Keratinocyte (primary cell): ENCODE data around the gene CSRNP2. TPM values are rescaled to one million over a fixed set of nuclear protein-coding genes. Genes with fewer than 3 reads are reported as not detected.
"Not testable (repeated sequence)": the region's sequence is repeated elsewhere in the genome, so short reads cannot be mapped to it uniquely, and the experiment has no call there.

Source experiments
- DNase-seq: peaks from one replicate; pipeline ENCODE4 v3.0.0-alpha.2; 2011; ENCODE audit warnings: low read depth, missing footprints, low spot score
- FAIRE-seq: peaks from 2 replicates; lab custom pipeline; 2011; peaks lifted over from hg19 to GRCh38; lab: Jason Lieb, UNC
- H2AFZ ChIP-seq: 2 replicates; pipeline ENCODE4 v1.6.0; 2012; ENCODE audit warnings: low read length, control low read depth, inconsistent platforms; ENCODE audit not compliant: control insufficient read depth
- H3K27ac ChIP-seq: 2 replicates; pipeline ENCODE4 v1.5.1; 2011; ENCODE audit warnings: low read length; ENCODE audit not compliant: control insufficient read depth, insufficient read depth
- H3K27me3 ChIP-seq: 3 replicates; pipeline ENCODE4 v1.6.0; 2011; ENCODE audit warnings: low read length; ENCODE audit not compliant: control insufficient read depth, insufficient read depth; ENCODE audit errors: extremely low read depth
- H3K36me3 ChIP-seq, 2 experiments: 2 replicates in 1 of 2; 3 replicates in 1 of 2; pipeline ENCODE4 v1.5.1; 2011; ENCODE audit warnings: low read length in 2 of 2, mild to moderate bottlenecking in 1 of 2; ENCODE audit not compliant: control insufficient read depth in 2 of 2, insufficient read depth in 2 of 2; ENCODE audit errors: extremely low read depth in 1 of 2
- H3K4me1 ChIP-seq: 3 replicates; pipeline ENCODE4 v1.5.1; 2011; ENCODE audit warnings: low read length; ENCODE audit not compliant: control insufficient read depth, insufficient read depth; ENCODE audit errors: extremely low read depth
- H3K4me2 ChIP-seq: 3 replicates; pipeline ENCODE4 v1.6.0; 2011; ENCODE audit warnings: low read depth, low read length; ENCODE audit not compliant: control insufficient read depth, insufficient read depth; ENCODE audit errors: extremely low read depth
- H3K4me3 ChIP-seq, 3 experiments: fragments of 200-600 bp in 1 of 3; sonication (generic) in 1 of 3; 2 replicates in 2 of 3; 3 replicates in 1 of 3; pipeline ENCODE4 v1.5.1; 2011 to 2016; ENCODE audit warnings: low read length in 3 of 3, mild to moderate bottlenecking in 3 of 3, control low read depth in 2 of 3, inconsistent platforms in 1 of 3, low read depth in 1 of 3, mixed read lengths in 1 of 3, mixed run types in 1 of 3, moderate library complexity in 1 of 3; ENCODE audit not compliant: control insufficient read depth in 2 of 3, insufficient read depth in 2 of 3; ENCODE audit errors: extremely low read depth in 1 of 3
- H3K79me2 ChIP-seq: 2 replicates; pipeline ENCODE4 v1.6.0; 2012; ENCODE audit warnings: low read length; ENCODE audit not compliant: control insufficient read depth, insufficient read depth
- H3K9ac ChIP-seq: 3 replicates; pipeline ENCODE4 v1.6.0; 2011; ENCODE audit warnings: low read length; ENCODE audit not compliant: control insufficient read depth, insufficient read depth; ENCODE audit errors: extremely low read depth
- H3K9me1 ChIP-seq: 3 replicates; pipeline ENCODE4 v1.6.0; 2011; ENCODE audit warnings: low read length; ENCODE audit not compliant: control insufficient read depth, insufficient read depth; ENCODE audit errors: extremely low read depth
- H3K9me3 ChIP-seq: 2 replicates; pipeline ENCODE4 v1.5.1; 2012; ENCODE audit warnings: low read depth, low read length; ENCODE audit not compliant: control insufficient read depth
- H4K20me1 ChIP-seq: 3 replicates; pipeline ENCODE4 v1.6.0; 2011; ENCODE audit warnings: low read length; ENCODE audit not compliant: control insufficient read depth, insufficient read depth; ENCODE audit errors: extremely low read depth
- CTCF ChIP-seq, 3 experiments: IDR thresholded peaks in 1 of 3; conservative IDR thresholded peaks in 1 of 3; optimal IDR thresholded peaks in 1 of 3; 2 replicates in 2 of 3; 3 replicates in 1 of 3; pipeline versions ENCODE3 to v1.5.1; 2011; ENCODE audit warnings: low read length in 3 of 3, mild to moderate bottlenecking in 3 of 3, moderate library complexity in 2 of 3, control low read depth in 1 of 3, inconsistent platforms in 1 of 3; ENCODE audit not compliant: insufficient read depth in 2 of 3; ENCODE audit errors: extremely low read depth in 1 of 3
- EZH2 ChIP-seq: IDR thresholded peaks from one replicate; pipeline ENCODE4 v1.6.1; 2012; ENCODE audit warnings: inconsistent platforms, mild to moderate bottlenecking, low read length, moderate library complexity
- dilution Hi-C: fragments of 300-500 bp; cut with MboI; formaldehyde crosslinking; loops from one replicate; pipeline ENCODE4 v1.7.0; 2020; ENCODE audit warnings: low sequenced_read_pairs; ENCODE audit not compliant: extremely low pct_ligation_motif_present
- polyA plus RNA-seq, 5 experiments: library from polyadenylated mRNA; depleted of rRNA in 3 of 5; stranded (reverse) in 3 of 5; stranded (forward) in 1 of 5; unstranded in 1 of 5; fragments of >200 nt; gene quantifications; 1 replicate in 1 of 5; 2 replicates in 3 of 5; 3 replicates in 1 of 5; pipeline versions ENCODE4 v1.2.1 to v1.2.3, GENCODE V29; 2011 to 2012; ENCODE audit warnings: missing spikeins in 2 of 5, low read depth in 1 of 5, low replicate concordance in 1 of 5

CSRNP2 gene
- polyA plus RNA-seq, 1 donor (not counting 4 experiments of a cell fraction or from before 2014, with no cell fraction given): 18.4 TPM

- FAIRE-seq: no peak
- no peaks in the 10 kb centered on the region for H4K20me1 ChIP-seq
Measured at GRCh38 chr12:51018956-51019355, 64.4 kb downstream of the CSRNP2 start.

GRCh38 chr12:51017452-51017851 lies 65.9 kb downstream of the CSRNP2 start:
- H3K9me3 ChIP-seq: no peaks in the 10 kb centered on the region
- H3K27ac ChIP-seq: no peak overlapping the region
- no peak for DNase-seq
- no peaks in the 10 kb centered on the region for H3K27me3 ChIP-seq
- H3K79me2 ChIP-seq: peaks cover 49% of the 10 kb centered on the region
- dilution Hi-C loops: no loop called here
- no peak for FAIRE-seq
- no peak overlapping the region for H3K4me3 ChIP-seq
- TF ChIP-seq CTCF (optimal IDR thresholded peaks at IDR 0.05 in 1 of 3, IDR thresholded peaks at IDR 0.05 in 1 of 3, conservative IDR thresholded peaks at IDR 0.05 in 1 of 3; ENCODE audit: extremely low read depth in 1 of 3, insufficient read depth in 2 of 3, low read length in 3 of 3): no peak
- no peak for TF ChIP-seq EZH2
- H3K4me2 ChIP-seq: no peak overlapping the region
- H2AFZ ChIP-seq: no peak overlapping the region
- H3K4me1 ChIP-seq: peaks cover 12% of the 10 kb centered on the region
- no peaks in the 10 kb centered on the region for H3K9me1 ChIP-seq
- H3K9ac ChIP-seq: no peak overlapping the region
- no peaks in the 10 kb centered on the region for H4K20me1 ChIP-seq
- no peaks in the 10 kb centered on the region for H3K36me3 ChIP-seq

More at GRCh38 chr12:51018956-51019355, 64.4 kb downstream of the CSRNP2 start:
- no peaks in the 10 kb centered on the region for H3K9me1 ChIP-seq
- H3K79me2 ChIP-seq: peaks cover 64% of the 10 kb centered on the region
- dilution Hi-C loops: no loop called here
- no peaks in the 10 kb centered on the region for H3K27me3 ChIP-seq
- H3K36me3 ChIP-seq: no peaks in the 10 kb centered on the region
- no peak overlapping the region for H3K9ac ChIP-seq
- no peak for DNase-seq
- H3K4me3 ChIP-seq: no peak overlapping the region
- H3K9me3 ChIP-seq: no peaks in the 10 kb centered on the region
- peaks cover 5% of the 10 kb centered on the region for H3K4me1 ChIP-seq
- no peak for TF ChIP-seq EZH2
- TF ChIP-seq CTCF (optimal IDR thresholded peaks at IDR 0.05 in 1 of 3, IDR thresholded peaks at IDR 0.05 in 1 of 3, conservative IDR thresholded peaks at IDR 0.05 in 1 of 3; ENCODE audit: extremely low read depth in 1 of 3, insufficient read depth in 2 of 3, low read length in 3 of 3): no peak
- no peak overlapping the region for H3K4me2 ChIP-seq
- H2AFZ ChIP-seq: no peak overlapping the region
- H3K27ac ChIP-seq: no peak overlapping the region

GRCh38 chr12:51014467-51014866 lies 68.9 kb downstream of the CSRNP2 start:
- H4K20me1 ChIP-seq, dilution Hi-C loops, H3K9me1 ChIP-seq, FAIRE-seq, H3K9me3 ChIP-seq, H3K9ac ChIP-seq, H3K4me2 ChIP-seq, H3K27ac ChIP-seq, H3K4me3 ChIP-seq, DNase-seq, H3K27me3 ChIP-seq, H2AFZ ChIP-seq, H3K36me3 ChIP-seq: not testable (repeated sequence)
- H3K4me1 ChIP-seq: peaks cover 15% of the 10 kb centered on the region
- peaks cover 29% of the 10 kb centered on the region for H3K79me2 ChIP-seq
